Measurements from ENCODE around the gene CACNA1D. TPM values are rescaled to one million over a fixed set of nuclear protein-coding genes. Genes with fewer than 3 reads are reported as not detected.

The CACNA1D gene
- polyA plus RNA-seq, 1 donor (not counting 4 experiments of a cell fraction or from before 2014, with no cell fraction given), result 0.20 TPM

GRCh38 chr3:53843195-53844177, 349.1 kb downstream of the CACNA1D start:
- no peak for DNase-seq (ENCODE audit: low read depth, low spot score)
- Histone ChIP-seq H3K4me3 (ENCODE audit: control insufficient read depth in 2 of 3, extremely low read depth in 1 of 3, insufficient read depth in 2 of 3, low read depth in 1 of 3, low read length in 3 of 3) (no peak overlapping the region), H3K36me3 (ENCODE audit: control insufficient read depth in 2 of 2, extremely low read depth in 1 of 2, insufficient read depth in 2 of 2, low read length in 2 of 2) (no peaks in the 10 kb centered on the region), H3K27ac (ENCODE audit: control insufficient read depth, insufficient read depth, low read length) (no peak overlapping the region), H3K4me2 (ENCODE audit: control insufficient read depth, extremely low read depth, insufficient read depth, low read depth, low read length) (no peak overlapping the region), H3K4me1 (ENCODE audit: control insufficient read depth, extremely low read depth, insufficient read depth, low read length) (peaks cover 4% of the 10 kb centered on the region), H3K9ac (ENCODE audit: control insufficient read depth, extremely low read depth, insufficient read depth, low read length) (no peak overlapping the region), H2AFZ (ENCODE audit: control insufficient read depth, low read length) (no peak overlapping the region), H3K9me1 (ENCODE audit: control insufficient read depth, extremely low read depth, insufficient read depth, low read length) (no peaks in the 10 kb centered on the region), H3K79me2 (ENCODE audit: control insufficient read depth, insufficient read depth, low read length) (no peaks in the 10 kb centered on the region), H4K20me1 (ENCODE audit: control insufficient read depth, extremely low read depth, insufficient read depth, low read length) (no peaks in the 10 kb centered on the region), H3K27me3 (ENCODE audit: control insufficient read depth, extremely low read depth, insufficient read depth, low read length) (peaks cover 34% of the 10 kb centered on the region), H3K9me3 (ENCODE audit: control insufficient read depth, low read depth, low read length) (no peaks in the 10 kb centered on the region)
- dilution Hi-C loops (cut with MboI; ENCODE audit: extremely low pct_ligation_motif_present, low sequenced_read_pairs), result no loop called here
- TF ChIP-seq CTCF (optimal IDR thresholded peaks at IDR 0.05 in 1 of 3, IDR thresholded peaks at IDR 0.05 in 1 of 3, conservative IDR thresholded peaks at IDR 0.05 in 1 of 3; ENCODE audit: extremely low read depth in 1 of 3, insufficient read depth in 2 of 3, low read length in 3 of 3) (no peak), EZH2 (IDR thresholded peaks at IDR 0.05; ENCODE audit: low read length) (no peak)
- FAIRE-seq, result no peak

GRCh38 chr3:53844262-53845102, 350.1 kb downstream of the CACNA1D start:
- Histone ChIP-seq H3K4me3 (ENCODE audit: control insufficient read depth in 2 of 3, extremely low read depth in 1 of 3, insufficient read depth in 2 of 3, low read depth in 1 of 3, low read length in 3 of 3) (no peak overlapping the region), H3K4me1 (ENCODE audit: control insufficient read depth, extremely low read depth, insufficient read depth, low read length) (peaks cover 4% of the 10 kb centered on the region), H2AFZ (ENCODE audit: control insufficient read depth, low read length) (no peak overlapping the region), H3K4me2 (ENCODE audit: control insufficient read depth, extremely low read depth, insufficient read depth, low read depth, low read length) (no peak overlapping the region), H3K9me1 (ENCODE audit: control insufficient read depth, extremely low read depth, insufficient read depth, low read length) (no peaks in the 10 kb centered on the region), H3K9me3 (ENCODE audit: control insufficient read depth, low read depth, low read length) (no peaks in the 10 kb centered on the region), H3K27me3 (ENCODE audit: control insufficient read depth, extremely low read depth, insufficient read depth, low read length) (peaks cover 40% of the 10 kb centered on the region), H4K20me1 (ENCODE audit: control insufficient read depth, extremely low read depth, insufficient read depth, low read length) (no peaks in the 10 kb centered on the region), H3K27ac (ENCODE audit: control insufficient read depth, insufficient read depth, low read length) (no peak overlapping the region), H3K79me2 (ENCODE audit: control insufficient read depth, insufficient read depth, low read length) (no peaks in the 10 kb centered on the region), H3K36me3 (ENCODE audit: control insufficient read depth in 2 of 2, extremely low read depth in 1 of 2, insufficient read depth in 2 of 2, low read length in 2 of 2) (no peaks in the 10 kb centered on the region), H3K9ac (ENCODE audit: control insufficient read depth, extremely low read depth, insufficient read depth, low read length) (no peak overlapping the region)
- dilution Hi-C loops (cut with MboI; ENCODE audit: extremely low pct_ligation_motif_present, low sequenced_read_pairs), result no loop called here
- DNase-seq (ENCODE audit: low read depth, low spot score) (no peak), FAIRE-seq (no peak)
- TF ChIP-seq EZH2 (IDR thresholded peaks at IDR 0.05; ENCODE audit: low read length) (no peak), CTCF (optimal IDR thresholded peaks at IDR 0.05 in 1 of 3, IDR thresholded peaks at IDR 0.05 in 1 of 3, conservative IDR thresholded peaks at IDR 0.05 in 1 of 3; ENCODE audit: extremely low read depth in 1 of 3, insufficient read depth in 2 of 3, low read length in 3 of 3) (no peak)
